GM21360 (cell line): Measurements from ENCODE around the gene TGFBR3.
A peak's percentile ranks its signal among the peaks of the same experiment; 100 is the strongest.

ENCODE experiments used
- ATAC-seq: cut with Tn5 transposase; IDR thresholded peaks from one replicate; pipeline ENCODE4 v1.9.1; 2021; ENCODE audit warnings: mild to moderate bottlenecking, moderate library complexity; ENCODE audit not compliant: unreplicated experiment

TGFBR3 gene

DNA sequence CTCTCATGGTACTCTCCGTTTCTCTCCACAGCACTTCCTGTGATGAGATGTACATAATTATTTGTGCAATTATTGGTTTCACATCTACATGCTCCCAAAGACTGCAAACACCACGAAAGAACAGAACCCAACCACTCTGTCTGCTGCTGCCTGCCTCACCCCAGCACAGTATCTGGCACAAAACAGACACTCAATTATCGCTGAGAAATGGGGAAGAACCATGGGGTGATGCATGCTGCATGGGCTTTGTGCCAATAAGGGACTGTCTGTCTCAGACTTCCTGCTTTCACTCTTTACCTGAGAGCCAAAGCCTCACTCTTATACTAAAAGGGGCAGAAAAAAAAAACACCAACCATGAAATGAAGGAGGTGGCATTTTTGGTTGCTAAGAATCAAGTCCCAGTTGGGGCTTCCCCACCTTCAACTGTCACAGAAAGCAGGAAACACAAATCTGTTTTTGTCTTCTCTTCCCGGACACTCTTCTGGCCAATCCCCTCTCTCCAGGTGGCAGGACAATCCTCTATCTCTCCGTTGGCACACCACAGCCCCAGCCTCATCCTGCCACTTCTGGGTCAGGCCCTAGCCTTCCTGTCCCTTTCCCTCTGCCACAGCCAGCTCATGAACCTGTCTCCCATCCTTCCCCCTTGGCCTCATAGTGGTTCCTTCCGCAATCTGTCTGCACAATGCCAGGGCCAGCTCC is 82.0 kb downstream of the TGFBR3 start:
- peak; percentile 83 for ATAC-seq

GRCh38 chr1:91803123-91803522 is 82.8 kb downstream of the TGFBR3 start:
- ATAC-seq: no peak

GRCh38 chr1:91801496-91802115 is 84.3 kb downstream of the TGFBR3 start:
- ATAC-seq: no peak

GRCh38 chr1:91799863-91800262 is 86.1 kb downstream of the TGFBR3 start:
- ATAC-seq: no peak

GRCh38 chr1:91799159-91799558 is 86.8 kb downstream of the TGFBR3 start:
- no peak for ATAC-seq

DNA sequence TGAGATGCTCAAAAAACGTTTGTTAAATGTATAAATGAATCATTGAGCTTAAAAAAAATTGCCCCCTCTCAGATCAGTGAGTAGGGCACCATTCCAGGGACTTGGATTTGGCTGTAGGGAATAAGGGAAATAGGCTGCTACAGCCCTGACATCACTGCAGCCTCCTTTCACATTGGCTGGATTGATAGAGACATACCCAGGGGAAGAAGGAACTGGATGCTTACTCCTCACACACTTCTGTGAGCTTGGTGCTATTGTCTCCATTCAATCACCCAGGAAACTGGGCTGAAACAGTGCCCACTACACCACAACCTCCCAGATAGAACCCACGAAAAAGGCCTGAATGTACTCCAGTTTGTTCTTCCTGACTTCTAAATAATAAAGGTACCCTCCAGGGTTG is 87.2 kb downstream of the TGFBR3 start:
- no peak for ATAC-seq

DNA sequence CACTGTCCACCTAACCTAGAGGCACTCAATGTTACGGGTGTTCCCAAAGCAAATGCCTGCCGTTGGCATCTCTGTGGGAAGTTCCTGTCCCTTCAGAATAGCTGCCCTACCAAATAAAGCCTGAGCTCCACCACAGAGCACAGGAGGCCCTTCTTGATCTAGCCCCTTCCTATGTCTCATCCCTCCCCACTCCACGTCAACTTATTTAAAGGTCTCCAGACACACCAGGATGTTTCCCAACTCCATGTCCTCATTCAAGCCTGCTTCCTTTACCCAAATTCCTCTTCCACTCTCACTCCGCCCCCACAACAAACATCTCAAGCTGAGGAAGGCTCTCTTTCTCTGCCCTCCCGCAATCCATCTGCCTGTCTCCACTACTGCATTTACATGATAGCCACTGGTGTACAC is 87.7 kb downstream of the TGFBR3 start:
- ATAC-seq: no peak

- no peak for ATAC-seq
Observed at GRCh38 chr1:91797164-91797563, 88.8 kb downstream of the TGFBR3 start.

GRCh38 chr1:91796390-91796654 is 89.6 kb downstream of the TGFBR3 start:
- ATAC-seq: no peak

- ATAC-seq: no peak
Observed at GRCh38 chr1:91795591-91796389, 90.2 kb downstream of the TGFBR3 start.

- no peak for ATAC-seq
Observed at GRCh38 chr1:91793877-91794276, 92.1 kb downstream of the TGFBR3 start.

DNA sequence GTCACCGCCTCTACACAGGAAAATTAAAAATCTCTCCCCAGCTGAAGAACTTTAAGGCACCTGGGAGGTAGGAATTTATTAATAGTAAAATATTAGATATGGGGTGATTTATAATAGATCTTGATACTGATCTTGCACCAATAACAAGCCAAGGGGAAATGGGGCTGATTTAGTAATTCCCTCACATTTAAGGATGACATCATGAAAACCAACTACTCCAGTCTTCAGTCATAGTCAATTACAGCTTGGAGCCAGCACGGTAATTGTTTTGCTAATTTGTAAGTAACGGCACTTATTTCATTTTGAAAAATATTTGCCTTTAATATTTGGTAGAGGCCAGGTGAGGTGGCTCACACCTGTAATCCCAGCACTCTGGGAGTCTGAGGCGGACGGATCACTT is 92.8 kb downstream of the TGFBR3 start:
- ATAC-seq: no peak

- ATAC-seq: no peak
Observed at GRCh38 chr1:91792489-91793071, 93.4 kb downstream of the TGFBR3 start.

GRCh38 chr1:91791691-91792488 is 94.1 kb downstream of the TGFBR3 start:
- no peak for ATAC-seq

DNA sequence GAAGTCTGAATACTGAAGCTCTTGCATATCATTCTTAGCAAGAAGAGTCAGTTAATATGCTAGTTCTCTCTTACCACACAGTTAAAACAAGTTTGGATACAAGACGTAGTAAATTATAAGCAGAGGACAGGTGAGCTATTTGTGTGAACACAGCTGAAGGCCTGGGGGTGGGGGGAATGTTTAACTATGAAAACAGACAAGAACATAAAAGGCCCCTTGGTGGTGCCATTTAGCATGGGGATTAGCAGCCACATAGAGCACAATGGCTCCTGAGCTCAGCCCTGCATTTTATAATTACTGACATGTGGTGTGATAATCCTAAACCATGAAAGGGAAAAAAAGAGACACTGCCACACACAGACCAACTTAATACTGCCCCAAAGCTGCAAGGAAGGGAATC is 94.8 kb downstream of the TGFBR3 start:
- no peak for ATAC-seq

DNA sequence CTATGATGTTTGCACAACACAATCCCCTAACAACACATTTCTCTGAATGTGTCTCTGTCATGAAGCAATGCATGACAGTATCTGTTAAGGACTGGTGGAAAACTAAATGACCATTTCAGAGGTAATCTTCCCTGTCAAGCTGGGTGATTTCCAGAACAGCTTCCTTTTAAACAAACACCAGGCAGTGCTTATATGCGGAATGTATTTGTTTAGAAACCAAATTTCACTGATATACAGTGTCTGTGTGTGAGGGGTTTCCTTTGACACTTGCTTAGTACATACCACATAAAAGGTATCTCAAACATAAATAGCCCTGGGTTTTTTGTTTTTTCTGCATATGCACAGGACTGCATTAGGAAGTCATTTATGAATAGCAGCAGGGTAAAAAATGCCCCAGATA is 95.6 kb downstream of the TGFBR3 start:
- ATAC-seq: no peak

GRCh38 chr1:91789273-91789997 is 96.5 kb downstream of the TGFBR3 start:
- ATAC-seq: no peak

- ATAC-seq: no peak
Observed at GRCh38 chr1:91787919-91788318, 98.0 kb downstream of the TGFBR3 start.

GRCh38 chr1:91784616-91785015 is 101.3 kb downstream of the TGFBR3 start:
- ATAC-seq: no peak

GRCh38 chr1:91784191-91784590 is 101.8 kb downstream of the TGFBR3 start:
- no peak for ATAC-seq
